ENCODE data around the gene KRTAP2-3. TPM values are rescaled to one million over a fixed set of nuclear protein-coding genes. Genes with fewer than 3 reads are reported as not detected.
A peak's percentile ranks its signal among the peaks of the same experiment; 100 is the strongest.
"Not testable (repeated sequence)": the region's sequence is repeated elsewhere in the genome, so short reads cannot be mapped to it uniquely, and the experiment has no call there.

Gene KRTAP2-3, protein sequence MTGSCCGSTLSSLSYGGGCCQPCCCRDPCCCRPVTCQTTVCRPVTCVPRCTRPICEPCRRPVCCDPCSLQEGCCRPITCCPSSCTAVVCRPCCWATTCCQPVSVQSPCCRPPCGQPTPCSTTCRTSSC
- not detected for total RNA-seq

DNA sequence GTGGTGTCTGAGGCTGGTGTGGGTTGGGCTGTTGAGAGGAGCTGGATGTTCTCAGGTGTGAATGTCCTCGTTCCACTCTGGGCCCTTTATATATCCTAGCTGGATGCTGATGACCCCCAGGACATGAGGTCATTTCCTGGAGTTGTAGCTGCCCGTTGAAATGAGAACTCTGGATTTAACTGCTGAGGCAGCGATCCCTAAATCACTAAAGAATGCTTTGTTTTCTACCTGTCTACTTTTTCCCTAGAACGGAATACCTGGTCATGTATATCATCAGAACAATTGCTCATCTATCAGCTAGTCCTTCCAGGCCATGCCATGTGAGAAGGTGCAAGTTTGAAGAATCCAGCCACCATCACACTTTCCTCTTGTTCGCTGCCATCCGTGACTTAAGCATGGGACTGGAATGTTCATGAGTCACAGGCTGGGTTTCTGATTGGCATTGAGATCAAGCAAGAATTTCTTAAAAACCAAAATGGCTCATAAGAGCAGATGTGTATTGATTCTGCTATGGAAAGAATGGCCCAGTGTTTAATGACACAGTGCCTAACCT, at the start of gene KRTAP2-3:
KRTAP2-3 (minus strand) TSS at position 63 of the 553 bp plus-strand sequence. CDS start 64 bp downstream, outside the sequence.
- Histone ChIP-seq H3K36me3 (no peaks in the 10 kb centered on the region), H3K27me3 (no peaks in the 10 kb centered on the region), H3K4me1 (no peaks in the 10 kb centered on the region), H3K27ac (no peak within 1 kb of the TSS), H3K4me3 (no peak within 1 kb of the TSS), H3K9me3 (no peaks in the 10 kb centered on the region)
- DNase-seq = no peak
- TF ChIP-seq, protein P1, sequence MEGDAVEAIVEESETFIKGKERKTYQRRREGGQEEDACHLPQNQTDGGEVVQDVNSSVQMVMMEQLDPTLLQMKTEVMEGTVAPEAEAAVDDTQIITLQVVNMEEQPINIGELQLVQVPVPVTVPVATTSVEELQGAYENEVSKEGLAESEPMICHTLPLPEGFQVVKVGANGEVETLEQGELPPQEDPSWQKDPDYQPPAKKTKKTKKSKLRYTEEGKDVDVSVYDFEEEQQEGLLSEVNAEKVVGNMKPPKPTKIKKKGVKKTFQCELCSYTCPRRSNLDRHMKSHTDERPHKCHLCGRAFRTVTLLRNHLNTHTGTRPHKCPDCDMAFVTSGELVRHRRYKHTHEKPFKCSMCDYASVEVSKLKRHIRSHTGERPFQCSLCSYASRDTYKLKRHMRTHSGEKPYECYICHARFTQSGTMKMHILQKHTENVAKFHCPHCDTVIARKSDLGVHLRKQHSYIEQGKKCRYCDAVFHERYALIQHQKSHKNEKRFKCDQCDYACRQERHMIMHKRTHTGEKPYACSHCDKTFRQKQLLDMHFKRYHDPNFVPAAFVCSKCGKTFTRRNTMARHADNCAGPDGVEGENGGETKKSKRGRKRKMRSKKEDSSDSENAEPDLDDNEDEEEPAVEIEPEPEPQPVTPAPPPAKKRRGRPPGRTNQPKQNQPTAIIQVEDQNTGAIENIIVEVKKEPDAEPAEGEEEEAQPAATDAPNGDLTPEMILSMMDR (IDR thresholded peaks at IDR 0.05) = no peak
- TF ChIP-seq EP300 (IDR thresholded peaks at IDR 0.05) (no peak), POLR2AphosphoS5 (IDR thresholded peaks at IDR 0.05) (no peak), POLR2A (IDR thresholded peaks at IDR 0.05) (no peak)
- no peak for ATAC-seq (ENCODE audit: low FRiP score in 2 of 2)
- WGBS, 2 donors = 61 to 79% methylated on average over 5 to 6 of the region's 6 CpGs

DNA sequence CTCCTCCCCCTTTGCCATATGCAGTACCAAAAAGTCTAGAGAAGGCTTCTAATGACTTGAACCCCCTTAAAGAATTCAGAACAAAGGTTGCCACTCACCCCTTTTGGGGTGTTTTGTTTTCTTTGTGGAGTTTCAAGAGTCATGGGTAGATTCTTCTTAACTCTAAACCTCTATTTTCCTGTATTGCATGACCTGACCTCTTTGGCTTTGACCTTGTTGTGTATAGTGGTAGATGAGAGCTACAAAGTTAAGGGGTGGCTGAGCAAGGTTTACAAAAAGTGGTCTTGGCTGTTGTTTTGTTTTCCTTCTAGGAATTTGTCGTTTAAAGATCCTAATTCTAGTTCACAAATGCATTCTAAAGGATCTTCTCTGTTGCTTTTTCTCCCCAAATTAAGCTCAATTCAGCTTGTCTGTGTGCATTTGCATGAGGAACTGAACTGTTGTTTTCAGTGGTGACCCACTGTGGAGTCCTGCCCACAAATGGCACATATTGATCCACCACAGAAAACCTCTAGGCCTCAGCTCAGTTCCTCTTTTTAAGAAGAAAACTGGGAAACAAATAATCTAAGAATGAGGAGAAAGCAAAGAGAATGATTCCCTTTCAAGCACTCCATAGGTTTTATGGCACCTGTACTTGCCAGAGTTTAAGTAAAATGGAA, 48.9 kb upstream of the KRTAP2-3 start:
- H3K9me3 ChIP-seq; H3K27ac ChIP-seq; H3K27me3 ChIP-seq; ATAC-seq (ENCODE audit: low FRiP score in 2 of 2); DNase-seq; H3K36me3 ChIP-seq; H3K4me3 ChIP-seq; H3K4me1 ChIP-seq: not testable (repeated sequence)
- WGBS, 2 donors = 0% methylated on average over 1 of the region's 1 CpG

- Histone ChIP-seq H3K4me3 (no peak overlapping the region), H3K4me1 (no peaks in the 10 kb centered on the region), H3K36me3 (no peaks in the 10 kb centered on the region), H3K9me3 (no peaks in the 10 kb centered on the region), H3K27me3 (no peaks in the 10 kb centered on the region), H3K27ac (no peak overlapping the region)
- no peak for TF ChIP-seq POLR2A (IDR thresholded peaks at IDR 0.05)
- TF ChIP-seq POLR2AphosphoS5 (IDR thresholded peaks at IDR 0.05) = no peak
- TF ChIP-seq, protein P1 (IDR thresholded peaks at IDR 0.05) = no peak
- TF ChIP-seq EP300 (IDR thresholded peaks at IDR 0.05) = no peak
- ATAC-seq (ENCODE audit: low FRiP score in 2 of 2) (no peak), DNase-seq (no peak)
- 79 to 83% methylated on average over 1 of the region's 1 CpG for WGBS, 2 donors
Measured at GRCh38 chr17:41107941-41108450, 48.1 kb upstream of the KRTAP2-3 start.

GRCh38 chr17:41105347-41105746, 45.4 kb upstream of the KRTAP2-3 start, which contains the start of gene KRTAP4-9:
Gene KRTAP4-9 (plus strand): TSS chr17:41105389. CDS start chr17:41105389, 0 bp downstream.
- not testable (repeated sequence) for H3K4me3 ChIP-seq, H3K4me1 ChIP-seq
- WGBS, 2 donors = 90% methylated on average over 7 of the region's 10 CpGs; no CpG with 5 or more reads in 1 of the 2 donors

GRCh38 chr17:41104386-41105038, 44.6 kb upstream of the KRTAP2-3 start:
- H3K9me3 ChIP-seq; H3K4me1 ChIP-seq; H3K4me3 ChIP-seq; H3K36me3 ChIP-seq; ATAC-seq (ENCODE audit: low FRiP score in 2 of 2); H3K27ac ChIP-seq; DNase-seq; H3K27me3 ChIP-seq: not testable (repeated sequence)
- WGBS, 2 donors = 72 to 77% methylated on average over 2 of the region's 2 CpGs

More at GRCh38 chr17:41105347-41105746, 45.4 kb upstream of the KRTAP2-3 start, which contains the start of gene KRTAP4-9:
- H3K27me3 ChIP-seq; H3K27ac ChIP-seq; ATAC-seq (ENCODE audit: low FRiP score in 2 of 2); H3K36me3 ChIP-seq; H3K9me3 ChIP-seq: not testable (repeated sequence)
- DNase-seq = peak in 1 of 2 donors; percentile 57

GRCh38 chr17:41103896-41104295, 44.0 kb upstream of the KRTAP2-3 start:
- WGBS, 2 donors = 89 to 97% methylated on average over 1 of the region's 1 CpG
- Histone ChIP-seq H3K36me3 (no peaks in the 10 kb centered on the region), H3K27ac (no peak overlapping the region), H3K4me3 (no peak overlapping the region), H3K4me1 (no peaks in the 10 kb centered on the region), H3K27me3 (no peaks in the 10 kb centered on the region), H3K9me3 (no peaks in the 10 kb centered on the region)
- ATAC-seq (ENCODE audit: low FRiP score in 2 of 2) (no peak), DNase-seq (no peak)
- TF ChIP-seq POLR2A (IDR thresholded peaks at IDR 0.05) (no peak), EP300 (IDR thresholded peaks at IDR 0.05) (no peak), POLR2AphosphoS5 (IDR thresholded peaks at IDR 0.05) (no peak)
- TF ChIP-seq, protein P1 (IDR thresholded peaks at IDR 0.05) = no peak

Data from upper lobe of left lung (tissue), 6 donors.